SK-N-SH treated with all-trans-retinoic acid at 6 μM for 48 hours (cell line): ENCODE measurements around the gene HCFC1.

Experiments
- ATAC-seq: fragments of 200-7000 bp; cut with Tn5 transposase; 3 replicates; pipeline ENCODE4 v1.9.1; 2020; ENCODE audit warnings: mild to moderate bottlenecking, moderate library complexity
- ARNTL ChIP-seq: fragments of 450-650 bp; formaldehyde crosslinking; IDR thresholded peaks from 2 replicates; pipeline ENCODE4 v1.5.0; 2020; ENCODE audit warnings: low read depth, mild to moderate bottlenecking, moderate library complexity, borderline replicate concordance
- BACH2 ChIP-seq: fragments of 250-450 bp; sonication (Bioruptor Pico); IDR thresholded peaks from 2 replicates; pipeline ENCODE4 v1.9.0; 2021; ENCODE audit warnings: mild to moderate bottlenecking, borderline replicate concordance
- CREB5 ChIP-seq: fragments of 250-450 bp; sonication (Bioruptor Pico); IDR thresholded peaks from 2 replicates; pipeline ENCODE4 v1.5.1; 2020; ENCODE audit warnings: low read depth, mild to moderate bottlenecking, moderate library complexity
- CSDC2 ChIP-seq: fragments of 250-450 bp; sonication (Bioruptor Pico); IDR thresholded peaks from 2 replicates; pipeline ENCODE4 v1.5.0; 2020; ENCODE audit warnings: mild to moderate bottlenecking, moderate library complexity
- CSRNP3 ChIP-seq: fragments of 250-450 bp; sonication (Bioruptor Pico); IDR thresholded peaks from 2 replicates; pipeline ENCODE4 v1.5.1; 2021; ENCODE audit warnings: mild to moderate bottlenecking, moderate library complexity
- ESRRG ChIP-seq: fragments of 250-450 bp; sonication (Bioruptor Pico); IDR thresholded peaks from 2 replicates; pipeline ENCODE4 v1.6.1; 2021; ENCODE audit warnings: mild to moderate bottlenecking
- GLIS3 ChIP-seq: fragments of 250-450 bp; sonication (Bioruptor Pico); IDR thresholded peaks from 2 replicates; pipeline ENCODE4 v1.5.0; 2020; ENCODE audit warnings: mild to moderate bottlenecking, moderate library complexity
- OSR1 ChIP-seq: fragments of 250-450 bp; sonication (Bioruptor Pico); IDR thresholded peaks from 2 replicates; pipeline ENCODE4 v1.8.0; 2022; ENCODE audit warnings: moderate library complexity, mild to moderate bottlenecking, inconsistent platforms
- PATZ1 ChIP-seq: fragments of 250-450 bp; sonication (Bioruptor Pico); IDR thresholded peaks from 2 replicates; pipeline ENCODE4 v1.8.0; 2020; ENCODE audit warnings: mild to moderate bottlenecking, moderate library complexity, borderline replicate concordance
- POU6F1 ChIP-seq: fragments of 250-450 bp; sonication (Bioruptor Pico); IDR thresholded peaks from 2 replicates; pipeline ENCODE4 v1.8.0; 2021; ENCODE audit warnings: low read depth, mild to moderate bottlenecking, moderate library complexity, borderline replicate concordance
- PPARA ChIP-seq: fragments of 250-450 bp; sonication (Bioruptor Pico); IDR thresholded peaks from 2 replicates; pipeline ENCODE4 v1.5.0; 2020; ENCODE audit warnings: mild to moderate bottlenecking, borderline replicate concordance
- RARB ChIP-seq: fragments of 250-450 bp; sonication (Bioruptor Pico); IDR thresholded peaks from 2 replicates; pipeline ENCODE4 v1.8.0; 2021; ENCODE audit warnings: mild to moderate bottlenecking, moderate library complexity
- TCF4 ChIP-seq: fragments of 250-450 bp; sonication (Bioruptor Pico); IDR thresholded peaks from 2 replicates; pipeline ENCODE4 v1.8.0; 2021; ENCODE audit warnings: mild to moderate bottlenecking, moderate library complexity, borderline replicate concordance
- TOX ChIP-seq: fragments of 250-450 bp; sonication (Bioruptor Pico); IDR thresholded peaks from 2 replicates; pipeline ENCODE4 v1.8.0; 2021; ENCODE audit warnings: mild to moderate bottlenecking, moderate library complexity, borderline replicate concordance
- TSHZ2 ChIP-seq: fragments of 250-450 bp; sonication (Bioruptor Pico); IDR thresholded peaks from 2 replicates; pipeline ENCODE4 v1.5.0; 2020; ENCODE audit warnings: mild to moderate bottlenecking, moderate library complexity
- ZC3H10 ChIP-seq: fragments of 250-450 bp; sonication (Bioruptor Pico); IDR thresholded peaks from 2 replicates; pipeline ENCODE4 v1.5.1; 2021; ENCODE audit warnings: mild to moderate bottlenecking, moderate library complexity
- ZFP3 ChIP-seq: fragments of 250-450 bp; sonication (Bioruptor Pico); IDR thresholded peaks from 2 replicates; pipeline ENCODE4 v1.5.0; 2020; ENCODE audit warnings: mild to moderate bottlenecking, moderate library complexity
- ZFP30 ChIP-seq: fragments of 450-650 bp; formaldehyde crosslinking; IDR thresholded peaks from 2 replicates; pipeline ENCODE4 v1.5.0; 2022; ENCODE audit warnings: mild to moderate bottlenecking, moderate library complexity
- ZNF565 ChIP-seq: fragments of 450-650 bp; formaldehyde crosslinking; conservative IDR thresholded peaks from 2 replicates; pipeline ENCODE4 v1.5.0; 2020; ENCODE audit warnings: low read depth, mild to moderate bottlenecking, moderate library complexity
- ZNF70 ChIP-seq: fragments of 450-650 bp; formaldehyde crosslinking; IDR thresholded peaks from 2 replicates; pipeline ENCODE4 v1.5.0; 2020; ENCODE audit warnings: mild to moderate bottlenecking, moderate library complexity
- ZNF8 ChIP-seq: fragments of 450-650 bp; formaldehyde crosslinking; IDR thresholded peaks from 2 replicates; pipeline ENCODE4 v1.5.0; 2020; ENCODE audit warnings: mild to moderate bottlenecking, moderate library complexity

HCFC1 gene

GRCh38 chrX:153992180-153992579 is 20.6 kb upstream of the HCFC1 start (continued):
- TF ChIP-seq POU6F1 (CRISPR knock-in tag) (no peak), CSDC2 (no peak), BACH2 (no peak), ZC3H10 (no peak), ZFP30 (CRISPR knock-in tag) (no peak), ZNF8 (no peak), ZNF70 (CRISPR knock-in tag) (no peak)

- no peak for ATAC-seq
- no peak for TF ChIP-seq GLIS3 (CRISPR knock-in tag)
- no peak for TF ChIP-seq ZNF8
- TF ChIP-seq, all 23 proteins: peak for 0
These were observed 19.5 kb upstream of the HCFC1 start for GRCh38 chrX:153991013-153991580.

GRCh38 chrX:153989973-153990655 is 18.5 kb upstream of the HCFC1 start:
- no peak for TF ChIP-seq ZFP30 (CRISPR knock-in tag)
- TF ChIP-seq OSR1 (CRISPR knock-in tag), result no peak
- TF ChIP-seq TOX (CRISPR knock-in tag), result no peak
- no peak for TF ChIP-seq GLIS3 (CRISPR knock-in tag)
- no peak for TF ChIP-seq PPARA (CRISPR knock-in tag)
- TF ChIP-seq CSRNP3 (CRISPR knock-in tag), result no peak
- TF ChIP-seq ZFP3 (CRISPR knock-in tag), result no peak
- no peak for TF ChIP-seq ZC3H10
- TF ChIP-seq ESRRG (CRISPR knock-in tag), result no peak
- no peak for TF ChIP-seq ZNF8
- no peak for TF ChIP-seq BACH2
- TF ChIP-seq TSHZ2 (CRISPR knock-in tag), result no peak
- TF ChIP-seq CREB5 (CRISPR knock-in tag), result no peak
- no peak for TF ChIP-seq ARNTL (CRISPR knock-in tag)
- TF ChIP-seq CSDC2, result no peak
- TF ChIP-seq TCF4 (CRISPR knock-in tag), result no peak
- TF ChIP-seq ZNF70 (CRISPR knock-in tag), result no peak
- TF ChIP-seq RARB (CRISPR knock-in tag), result no peak
- no peak for TF ChIP-seq ZNF565 (CRISPR knock-in tag)

GRCh38 chrX:153988493-153988892 is 16.9 kb upstream of the HCFC1 start:
- no peak for ATAC-seq
- TF ChIP-seq TSHZ2 (CRISPR knock-in tag) (no peak), CREB5 (CRISPR knock-in tag) (no peak), PATZ1 (CRISPR knock-in tag) (no peak), CSRNP3 (CRISPR knock-in tag) (no peak)

More at GRCh38 chrX:153989973-153990655, 18.5 kb upstream of the HCFC1 start:
- no peak for ATAC-seq
